HepG2 (cell line): ENCODE data around the gene C19orf44. TPM values are rescaled to one million over a fixed set of nuclear protein-coding genes. Genes with fewer than 3 reads are reported as not detected.

Source experiments
- EHMT2 ChIP-seq: fragments of 200-600 bp; sonication (generic); IDR thresholded peaks from 2 replicates; pipeline ENCODE4 v1.7.0; 2017; ENCODE audit warnings: antibody characterized with exemption, low read depth, low read length, borderline replicate concordance
- MAFF ChIP-seq: IDR thresholded peaks from 2 replicates; pipeline ENCODE4 v1.6.1; 2011; ENCODE audit warnings: low read depth, low read length, improper control_type of control experiment
- MNT ChIP-seq: fragments of 450-650 bp; IDR thresholded peaks from 2 replicates; pipeline ENCODE4 v1.6.1; 2016
- SMAD3 ChIP-seq: sonication (generic); formaldehyde crosslinking; IDR thresholded peaks from 2 replicates; pipeline ENCODE4 v1.4.0; 2020; ENCODE audit warnings: missing genetic modification reagents
- SNAPC4 ChIP-seq: sonication (generic); formaldehyde crosslinking; IDR thresholded peaks from 2 replicates; pipeline ENCODE4 v1.4.0; 2020; ENCODE audit warnings: mild to moderate bottlenecking, missing genetic modification reagents
- SRY ChIP-seq: sonication (generic); formaldehyde crosslinking; IDR thresholded peaks from 2 replicates; pipeline ENCODE4 v1.8.0; 2022; ENCODE audit warnings: mild to moderate bottlenecking, missing genetic modification reagents
- UBTF ChIP-seq: sonication (generic); formaldehyde crosslinking; IDR thresholded peaks from 2 replicates; pipeline ENCODE4 v1.4.0; 2020; ENCODE audit warnings: mild to moderate bottlenecking, missing genetic modification reagents
- ZBTB8A ChIP-seq: sonication (generic); formaldehyde crosslinking; IDR thresholded peaks from 2 replicates; pipeline ENCODE4 v1.4.0; 2020; ENCODE audit warnings: mild to moderate bottlenecking, low read depth, missing genetic modification reagents, borderline replicate concordance
- ZNF124 ChIP-seq: sonication (generic); formaldehyde crosslinking; IDR thresholded peaks from 2 replicates; pipeline ENCODE4 v1.4.0; 2020; ENCODE audit warnings: missing genetic modification reagents
- ZNF619 ChIP-seq: sonication (generic); formaldehyde crosslinking; IDR thresholded peaks from 2 replicates; pipeline ENCODE4 v1.4.0; 2020; ENCODE audit warnings: mild to moderate bottlenecking, missing genetic modification reagents
- ZNF709 ChIP-seq: sonication (generic); formaldehyde crosslinking; IDR thresholded peaks from 2 replicates; pipeline ENCODE4 v1.5.0; 2020; ENCODE audit warnings: mild to moderate bottlenecking, missing genetic modification reagents
- ZNF761 ChIP-seq: sonication (generic); formaldehyde crosslinking; conservative IDR thresholded peaks from 2 replicates; pipeline ENCODE4 v1.4.0; 2020; ENCODE audit warnings: mild to moderate bottlenecking, missing genetic modification reagents
- polyA plus RNA-seq, 8 experiments: library from polyadenylated mRNA; depleted of rRNA in 3 of 8; stranded (reverse) in 7 of 8; unstranded in 1 of 8; fragments of >200 nt; fragmentation: Illumina TruSeq in 4 of 8; extraction: Trizol in 4 of 8; gene quantifications; 2 replicates each; pipeline versions ENCODE4 v1.2.1 to v1.2.3, GENCODE V29; 2011 to 2016; ENCODE audit warnings: low read depth in 4 of 8, missing spikeins in 1 of 8, mixed read lengths in 1 of 8; ENCODE audit not compliant: insufficient read depth in 1 of 8
- total RNA-seq, 5 experiments: library from RNA; depleted of rRNA; stranded (reverse); fragments of >200 nt; fragmentation: Illumina TruSeq; extraction: Trizol; gene quantifications; 2 replicates each; pipeline ENCODE4 v1.2.3, GENCODE V29; 2016; ENCODE audit warnings: low read depth in 1 of 5
- TF ChIP-seq, protein P1 (sequence below): sonication (generic); formaldehyde crosslinking; conservative IDR thresholded peaks from 2 replicates; pipeline ENCODE4 v1.4.0; 2020; ENCODE audit warnings: missing genetic modification reagents
- TF ChIP-seq, protein P2 (sequence below): sonication (generic); formaldehyde crosslinking; IDR thresholded peaks from 2 replicates; pipeline ENCODE4 v1.8.1; 2023; ENCODE audit warnings: missing genetic modification reagents, inconsistent platforms, borderline replicate concordance
- TF ChIP-seq, protein P3 (sequence below): IDR thresholded peaks from 2 replicates; pipeline ENCODE4 v1.6.1; 2016; ENCODE audit warnings: mild to moderate bottlenecking, missing biosample characterization, missing genetic modification reagents

The C19orf44 gene
- total and polyA plus RNA-seq, 2 of the 13 experiments (the other 11 are each of a cell fraction or from before 2014, with no cell fraction given), result 3.2 to 4.3 TPM

- TF ChIP-seq SNAPC4 (CRISPR knock-in tag) (peak; percentile 79; the same call in 1 of the 2 replicates), EHMT2 (no peak), ZNF124 (CRISPR knock-in tag) (no peak; the same call in 1 of the 2 replicates), UBTF (CRISPR knock-in tag) (peak; percentile 40), ZBTB8A (CRISPR knock-in tag) (no peak), ZNF761 (CRISPR knock-in tag) (no peak), MAFF (no peak), ZNF709 (peak; percentile 51; the same call in 1 of the 2 replicates), SRY (CRISPR knock-in tag) (no peak), SMAD3 (0 out of 2 replicates have a peak, but pooled peaks have one; percentile 57), MNT (peak; percentile 36; the same call in 1 of the 2 replicates), ZNF619 (CRISPR knock-in tag) (no peak; the same call in none of the 2 replicates)
- TF ChIP-seq, protein P1, sequence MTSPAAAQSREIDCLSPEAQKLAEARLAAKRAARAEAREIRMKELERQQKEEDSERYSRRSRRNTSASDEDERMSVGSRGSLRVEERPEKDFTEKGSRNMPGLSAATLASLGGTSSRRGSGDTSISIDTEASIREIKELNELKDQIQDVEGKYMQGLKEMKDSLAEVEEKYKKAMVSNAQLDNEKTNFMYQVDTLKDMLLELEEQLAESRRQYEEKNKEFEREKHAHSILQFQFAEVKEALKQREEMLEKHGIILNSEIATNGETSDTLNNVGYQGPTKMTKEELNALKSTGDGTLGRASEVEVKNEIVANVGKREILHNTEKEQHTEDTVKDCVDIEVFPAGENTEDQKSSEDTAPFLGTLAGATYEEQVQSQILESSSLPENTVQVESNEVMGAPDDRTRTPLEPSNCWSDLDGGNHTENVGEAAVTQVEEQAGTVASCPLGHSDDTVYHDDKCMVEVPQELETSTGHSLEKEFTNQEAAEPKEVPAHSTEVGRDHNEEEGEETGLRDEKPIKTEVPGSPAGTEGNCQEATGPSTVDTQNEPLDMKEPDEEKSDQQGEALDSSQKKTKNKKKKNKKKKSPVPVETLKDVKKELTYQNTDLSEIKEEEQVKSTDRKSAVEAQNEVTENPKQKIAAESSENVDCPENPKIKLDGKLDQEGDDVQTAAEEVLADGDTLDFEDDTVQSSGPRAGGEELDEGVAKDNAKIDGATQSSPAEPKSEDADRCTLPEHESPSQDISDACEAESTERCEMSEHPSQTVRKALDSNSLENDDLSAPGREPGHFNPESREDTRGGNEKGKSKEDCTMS, result no peak
- TF ChIP-seq, protein P2, sequence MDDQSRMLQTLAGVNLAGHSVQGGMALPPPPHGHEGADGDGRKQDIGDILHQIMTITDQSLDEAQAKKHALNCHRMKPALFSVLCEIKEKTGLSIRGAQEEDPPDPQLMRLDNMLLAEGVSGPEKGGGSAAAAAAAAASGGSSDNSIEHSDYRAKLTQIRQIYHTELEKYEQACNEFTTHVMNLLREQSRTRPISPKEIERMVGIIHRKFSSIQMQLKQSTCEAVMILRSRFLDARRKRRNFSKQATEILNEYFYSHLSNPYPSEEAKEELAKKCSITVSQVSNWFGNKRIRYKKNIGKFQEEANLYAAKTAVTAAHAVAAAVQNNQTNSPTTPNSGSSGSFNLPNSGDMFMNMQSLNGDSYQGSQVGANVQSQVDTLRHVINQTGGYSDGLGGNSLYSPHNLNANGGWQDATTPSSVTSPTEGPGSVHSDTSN (CRISPR knock-in tag), result no peak
- TF ChIP-seq, protein P3, sequence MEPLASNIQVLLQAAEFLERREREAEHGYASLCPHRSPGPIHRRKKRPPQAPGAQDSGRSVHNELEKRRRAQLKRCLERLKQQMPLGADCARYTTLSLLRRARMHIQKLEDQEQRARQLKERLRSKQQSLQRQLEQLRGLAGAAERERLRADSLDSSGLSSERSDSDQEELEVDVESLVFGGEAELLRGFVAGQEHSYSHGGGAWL (CRISPR knock-in tag), result no peak
These were observed at the start of gene C19orf44, which contains the start of gene CALR3 (continued) for GRCh38 chr19:16495982-16496612.
